Activated CD4-positive, alpha-beta T cell treated with anti-CD3 and anti-CD28 coated beads, Interleukin-10, Interleukin-2, amounts not matched to agents 100 ng/mL and 50 ng/mL, durations not matched to agents 16 hours and 8 hours (primary cell): Measurements from ENCODE around the gene GPN2.

Source experiments
- DNase-seq: peaks from one replicate; pipeline ENCODE4 v3.0.0-alpha.2; 2020

The GPN2 gene

GRCh38 chr1:26889551-26890466 lies at the start of gene GPN2:
GPN2 (minus strand) TSS chr1:26890283; CDS start chr1:26890096, 187 bp downstream.
- DNase-seq: peak; percentile 89

- DNase-seq: no peak
Observed at GRCh38 chr1:26938659-26939025, 48.6 kb upstream of the GPN2 start.

GRCh38 chr1:26938004-26938658 lies 48.0 kb upstream of the GPN2 start:
- DNase-seq: no peak

DNA sequence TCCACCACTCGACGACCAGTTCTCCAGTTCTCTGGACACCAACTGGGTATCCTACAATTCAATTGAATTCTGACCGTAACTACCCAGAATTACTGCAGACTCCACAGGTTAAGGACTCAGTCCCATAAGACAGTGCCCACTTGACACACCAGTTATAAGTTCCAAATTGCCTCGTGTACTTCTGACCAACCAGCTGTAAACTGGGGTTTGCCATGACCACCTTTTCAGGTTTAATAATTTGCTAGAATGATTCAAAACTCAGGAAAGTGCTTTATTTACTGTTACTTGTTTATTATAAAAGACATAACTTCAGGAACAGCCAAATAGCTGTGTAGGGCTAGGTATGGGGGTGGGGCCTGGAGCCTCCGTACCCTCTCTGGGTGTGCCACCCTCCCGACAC lies 46.7 kb upstream of the GPN2 start:
- DNase-seq: no peak

DNA sequence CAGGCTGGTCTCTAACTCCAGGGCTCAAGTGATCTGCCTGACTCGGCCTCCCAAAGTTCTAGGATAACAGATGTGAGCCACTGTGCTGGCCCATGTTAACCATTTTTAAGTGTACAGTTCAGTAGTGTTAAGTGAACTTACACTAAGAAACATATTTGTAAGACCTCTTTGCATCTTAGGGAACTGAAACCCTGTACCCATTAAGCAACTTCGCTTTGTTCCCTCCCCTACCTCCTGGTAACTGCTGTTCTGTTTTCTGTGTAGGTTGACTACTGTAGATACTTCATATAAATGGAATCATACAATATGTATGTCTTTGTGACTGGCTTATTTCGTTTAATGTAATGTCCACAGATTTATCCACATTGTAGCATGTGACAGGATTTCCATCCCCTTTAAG lies 42.4 kb upstream of the GPN2 start:
- no peak for DNase-seq

GRCh38 chr1:26923711-26924110 lies 33.6 kb upstream of the GPN2 start:
- peak; percentile 39 for DNase-seq

GRCh38 chr1:26922901-26923300 lies 32.8 kb upstream of the GPN2 start:
- DNase-seq: no peak

DNA sequence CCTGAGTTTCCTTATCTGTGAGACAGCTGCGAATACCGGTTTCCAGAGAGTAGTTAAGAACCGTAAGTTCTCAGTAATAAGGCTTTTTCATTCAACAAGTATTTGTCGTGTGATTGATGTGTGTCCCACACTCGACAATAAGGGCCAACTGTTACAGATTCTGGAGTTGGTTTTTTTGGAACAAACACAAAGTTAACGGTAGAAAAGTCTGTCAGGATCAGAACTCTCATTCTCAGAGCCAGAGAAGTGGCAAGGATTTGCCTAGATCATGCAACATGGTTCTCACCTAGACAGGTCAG lies 32.3 kb upstream of the GPN2 start:
- DNase-seq: no peak

DNA sequence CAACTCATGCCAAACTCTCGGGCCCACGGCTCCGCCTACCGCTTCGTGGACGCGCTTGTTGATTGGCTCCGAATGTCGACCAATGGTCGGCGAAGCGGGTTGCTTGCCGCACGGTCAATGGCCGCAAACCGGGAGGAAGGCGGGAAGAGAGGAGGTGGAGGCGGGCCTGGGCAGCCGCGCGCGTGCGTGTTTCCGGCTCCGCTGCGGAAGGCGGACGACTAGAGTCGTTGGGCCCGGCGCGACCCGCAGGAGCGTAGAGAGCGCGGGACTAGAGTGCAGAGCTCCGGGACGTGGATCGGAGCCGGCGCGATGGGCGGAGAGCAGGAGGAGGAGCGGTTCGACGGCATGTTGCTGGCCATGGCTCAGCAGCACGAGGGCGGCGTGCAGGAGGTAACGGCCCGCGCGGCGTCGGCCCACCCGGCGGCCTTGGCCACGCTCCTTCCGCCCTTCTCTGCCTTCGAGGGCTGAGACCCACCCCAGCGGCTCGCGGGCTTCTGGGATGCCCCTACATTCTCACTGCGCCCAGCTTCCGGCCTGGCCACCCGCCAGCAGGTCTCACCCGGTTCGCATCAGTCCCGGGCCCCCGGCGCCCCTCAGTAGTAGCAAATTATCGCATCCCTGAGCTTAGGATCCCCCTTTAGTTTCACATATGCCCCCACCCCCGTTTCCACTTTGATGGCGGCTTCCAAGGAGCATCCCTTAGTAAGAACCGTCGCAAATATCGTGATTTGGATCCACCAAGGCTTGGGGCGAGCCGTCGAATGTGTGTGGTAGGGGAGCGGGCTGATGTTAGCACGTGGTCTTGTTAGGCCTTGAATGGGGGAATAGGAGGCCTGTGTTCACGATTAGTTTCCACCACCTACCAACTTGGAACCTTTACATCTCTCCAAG lies 31.7 kb upstream of the GPN2 start, which contains the start of gene NUDC:
TSS of gene NUDC (plus strand) at position 204 of the 891 bp plus-strand sequence. CDS start at position 310, 106 bp downstream.
- peak; percentile 99 for DNase-seq

DNA sequence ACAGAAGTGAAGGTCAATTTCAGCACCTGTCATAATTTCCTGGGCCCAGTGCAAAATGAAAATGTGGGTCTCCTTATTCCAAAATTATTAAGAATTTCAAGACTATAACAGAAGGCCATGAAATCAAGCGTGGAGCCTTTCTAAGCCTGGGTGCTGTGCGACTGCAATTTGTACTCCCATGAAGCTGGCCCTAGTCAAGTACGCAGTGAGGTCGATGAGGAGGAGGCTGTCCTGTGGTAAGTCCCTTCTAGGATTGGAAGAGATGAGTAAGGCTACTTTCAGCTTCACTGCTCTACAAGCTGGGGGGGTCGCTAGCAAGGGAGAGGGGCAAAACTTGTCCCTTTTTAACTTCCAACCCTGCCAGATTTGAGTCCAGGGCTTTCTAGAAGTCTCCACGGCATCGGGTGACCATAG lies 31.1 kb upstream of the GPN2 start:
- DNase-seq: no peak

GRCh38 chr1:26915204-26915842 lies 25.2 kb upstream of the GPN2 start:
- no peak for DNase-seq

DNA sequence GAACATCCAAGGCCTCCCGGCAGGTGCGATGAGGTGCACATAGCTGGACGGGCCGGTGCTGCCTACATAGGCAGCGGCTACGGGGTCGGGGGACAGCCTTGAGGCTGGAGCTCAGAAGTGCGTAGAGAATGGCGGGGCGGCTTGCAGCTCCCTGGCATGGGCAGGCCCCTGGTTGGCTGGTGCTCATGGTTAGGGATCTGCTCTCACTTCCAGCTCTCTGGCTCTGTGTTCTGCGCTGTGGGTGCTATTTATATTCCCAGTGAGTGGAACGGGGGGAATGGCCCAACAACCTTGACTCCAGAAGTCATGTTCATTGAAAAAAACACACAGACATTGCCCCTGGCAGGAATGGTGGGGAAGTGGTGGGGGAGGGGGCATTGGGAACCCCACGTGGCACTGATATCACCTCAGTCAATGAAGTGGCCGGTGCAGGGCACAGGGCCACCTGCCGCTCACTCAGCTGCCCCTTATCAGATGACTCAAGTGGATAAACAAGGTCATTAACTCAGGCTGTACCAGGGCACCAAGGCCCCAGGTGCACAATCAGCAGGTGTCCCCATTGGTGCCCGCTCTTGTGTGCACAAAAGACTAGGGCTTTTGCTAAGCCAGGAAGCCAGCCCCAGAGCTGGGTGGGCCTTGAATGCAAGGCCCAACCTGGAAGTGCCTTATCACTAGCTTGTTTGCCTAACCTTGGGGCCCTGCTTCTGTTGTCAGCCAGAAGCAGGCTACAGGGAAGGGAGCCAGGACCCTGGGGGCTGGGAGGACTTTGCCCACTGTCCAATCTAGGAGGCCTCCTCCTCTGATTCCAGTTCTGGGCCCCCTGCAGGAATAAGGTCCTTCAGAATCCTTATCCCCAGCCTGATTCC lies 23.9 kb upstream of the GPN2 start, which contains the start of gene NR0B2:
TSS of gene NR0B2 (minus strand) at position 222 of the 866 bp plus-strand sequence. CDS start at position 187, 35 bp downstream.
- no peak for DNase-seq

DNA sequence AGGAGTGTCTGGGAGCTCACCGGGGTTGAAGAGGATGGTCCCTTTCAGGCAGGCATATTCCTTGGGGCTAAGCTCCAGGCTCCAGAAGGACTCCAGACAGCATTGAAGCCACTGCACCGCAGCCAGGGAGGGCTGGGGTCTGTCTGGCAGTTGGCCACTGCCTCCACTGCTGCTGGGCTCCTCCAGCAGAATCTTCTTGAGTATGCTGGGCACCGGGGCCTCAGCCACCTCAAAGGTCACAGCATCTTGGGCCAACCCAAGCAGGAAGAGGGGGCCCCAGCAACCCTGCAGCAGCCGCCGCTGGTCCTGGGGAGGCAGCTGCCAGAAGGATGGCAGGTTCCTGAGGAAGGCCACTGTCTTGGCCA lies 23.3 kb upstream of the GPN2 start:
- no peak for DNase-seq

GRCh38 chr1:26912147-26912490 lies 22.0 kb upstream of the GPN2 start:
- no peak for DNase-seq

- DNase-seq: no peak
Observed at GRCh38 chr1:26911399-26912146, 21.5 kb upstream of the GPN2 start.

- DNase-seq: no peak
Observed at GRCh38 chr1:26910343-26911160, 20.5 kb upstream of the GPN2 start.

DNA sequence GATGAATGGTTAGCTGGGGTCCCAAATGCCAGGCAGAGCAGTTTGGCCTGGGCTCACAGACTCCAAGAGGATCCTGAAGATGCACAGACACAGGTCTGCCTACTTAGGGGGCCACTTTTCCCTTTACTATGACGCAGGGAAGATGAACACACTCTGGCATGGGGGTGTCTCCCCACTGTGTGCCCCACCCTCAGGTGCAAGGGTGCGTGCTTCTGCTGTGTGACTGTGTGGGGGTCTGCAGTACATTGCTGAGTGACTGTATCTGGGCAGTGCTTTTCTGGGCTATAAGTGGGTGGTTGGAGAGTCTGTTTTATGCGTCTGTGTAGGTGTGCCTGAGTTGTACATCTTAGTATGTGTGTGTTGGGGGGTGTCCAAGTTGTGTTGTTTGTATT lies 19.9 kb upstream of the GPN2 start:
- DNase-seq: no peak

GRCh38 chr1:26907071-26907917 lies 17.2 kb upstream of the GPN2 start:
- no peak for DNase-seq

- DNase-seq: no peak
Observed at GRCh38 chr1:26900815-26901511, 10.9 kb upstream of the GPN2 start.
